GM23248 (cell line): ENCODE data around the gene MON1A. TPM values are rescaled to one million over a fixed set of nuclear protein-coding genes. Genes with fewer than 3 reads are reported as not detected.
A peak's percentile ranks its signal among the peaks of the same experiment; 100 is the strongest.

Source experiments
- DNase-seq: peaks from one replicate; pipeline ENCODE4 v3.0.0-alpha.2; 2015
- H2AFZ ChIP-seq: fragments of 200-600 bp; sonication (generic); 2 replicates; pipeline ENCODE4 v1.6.1; 2016; ENCODE audit warnings: antibody characterized with exemption
- H3F3A ChIP-seq: fragments of 200-600 bp; sonication (generic); 2 replicates; pipeline ENCODE4 v1.6.1; 2016; ENCODE audit warnings: mild to moderate bottlenecking, antibody characterized with exemption, mixed run types; ENCODE audit not compliant: insufficient read depth
- H3K27ac ChIP-seq: fragments of 200-600 bp; sonication (generic); 2 replicates; pipeline ENCODE4 v1.5.1; 2016; ENCODE audit warnings: mild to moderate bottlenecking
- H3K27me3 ChIP-seq: fragments of 200-600 bp; sonication (generic); replicated peaks from 2 replicates; pipeline ENCODE4 v1.6.1; 2016; ENCODE audit warnings: mild to moderate bottlenecking; ENCODE audit not compliant: insufficient read depth
- H3K36me3 ChIP-seq: fragments of 200-600 bp; sonication (generic); 2 replicates; pipeline ENCODE4 v1.6.1; 2016; ENCODE audit warnings: low read depth, mild to moderate bottlenecking
- H3K4me1 ChIP-seq: fragments of 200-600 bp; sonication (generic); 2 replicates; pipeline ENCODE4 v1.6.1; 2016; ENCODE audit warnings: mild to moderate bottlenecking; ENCODE audit not compliant: insufficient read depth
- H3K4me2 ChIP-seq: fragments of 200-600 bp; sonication (generic); one replicate; pipeline ENCODE4 v1.6.1; 2016; ENCODE audit warnings: mild to moderate bottlenecking; ENCODE audit not compliant: unreplicated experiment
- H3K4me3 ChIP-seq: fragments of 200-600 bp; sonication (generic); 2 replicates; pipeline ENCODE4 v1.5.1; 2016; ENCODE audit warnings: mild to moderate bottlenecking
- H3K79me2 ChIP-seq: fragments of 200-600 bp; sonication (generic); 2 replicates; pipeline ENCODE4 v1.6.1; 2016; ENCODE audit warnings: mild to moderate bottlenecking; ENCODE audit not compliant: insufficient read depth
- H3K9ac ChIP-seq: fragments of 200-600 bp; sonication (generic); 2 replicates; pipeline ENCODE4 v1.6.1; 2016; ENCODE audit warnings: mild to moderate bottlenecking
- H3K9me2 ChIP-seq: fragments of 200-600 bp; sonication (generic); 2 replicates; pipeline ENCODE4 v1.6.1; 2016; ENCODE audit warnings: mixed run types, mild to moderate bottlenecking, moderate library complexity; ENCODE audit not compliant: insufficient read depth
- H3K9me3 ChIP-seq: fragments of 200-600 bp; sonication (generic); one replicate; pipeline ENCODE4 v1.6.1; 2017; ENCODE audit warnings: low read depth
- H4K20me1 ChIP-seq: fragments of 200-600 bp; sonication (generic); 2 replicates; pipeline ENCODE4 v1.6.0; 2016; ENCODE audit not compliant: insufficient read depth
- EZH2 ChIP-seq: fragments of 200-600 bp; sonication (generic); IDR thresholded peaks from 2 replicates; pipeline ENCODE4 v1.6.1; 2018; ENCODE audit warnings: antibody characterized with exemption, mild to moderate bottlenecking; ENCODE audit not compliant: insufficient read depth, poor library complexity, severe bottlenecking
- EZH2phosphoT487 ChIP-seq: fragments of 200-600 bp; sonication (generic); IDR thresholded peaks from 2 replicates; pipeline ENCODE4 v1.6.1; 2018; ENCODE audit warnings: antibody characterized with exemption, moderate library complexity, mild to moderate bottlenecking, low read depth; ENCODE audit not compliant: insufficient read depth
- WGBS, 2 experiments: methylation state at CpG; one replicate each; pipeline ENCODE4 v1.1.6; 2015 to 2017; ENCODE audit warnings: low lambda C conversion rate in 2 of 2, low coverage in 1 of 2; ENCODE audit errors: missing lambda C conversion rate in 2 of 2; 5-methylcytosine and 5-hydroxymethylcytosine counted together
- in situ Hi-C: fragments of 300-500 bp; cut with MboI; formaldehyde crosslinking; loops from 2 replicates; pipeline ENCODE4 v1.15.0; 2020
- polyA plus RNA-seq: library from polyadenylated mRNA; unstranded; fragments of >200 nt; fragmentation: Nextera tagmentation; extraction: Ambion mirVana; gene quantifications from 2 replicates; pipeline ENCODE4 v1.2.1, GENCODE V29; 2016
- total RNA-seq: library from RNA; depleted of rRNA; stranded (reverse); fragments of >200 nt; shearing (Covaris generic); gene quantifications from 2 replicates; pipeline ENCODE4 v1.2.3, GENCODE V29; 2014

MON1A gene
- total and polyA plus RNA-seq, 2 experiments from 2014 or later, result 13.6 to 15.0 TPM

DNA sequence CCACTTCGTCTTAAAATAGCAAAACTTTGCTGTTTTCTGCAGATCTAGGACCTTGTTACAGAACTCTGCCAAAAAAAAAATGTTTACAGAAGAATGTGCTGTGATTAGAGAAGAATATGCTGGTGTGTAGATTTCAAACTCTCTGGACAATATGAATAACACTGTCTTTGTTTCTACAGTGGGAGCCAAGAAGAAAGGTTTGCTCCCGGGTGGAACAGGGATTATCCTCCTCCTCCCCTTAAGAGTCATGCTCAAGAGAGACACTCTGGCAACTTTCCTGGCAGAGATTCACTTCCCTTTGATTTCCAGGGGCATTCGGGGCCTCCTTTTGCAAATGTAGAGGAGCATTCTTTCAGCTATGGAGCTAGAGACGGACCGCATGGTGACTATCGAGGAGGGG lies 37.7 kb upstream of the MON1A start:
- 76 to 80% methylated on average over 6 of the region's 6 CpGs for WGBS, 2 experiments
- Histone ChIP-seq H3K9ac (no peak overlapping the region), H4K20me1 (no peaks in the 10 kb centered on the region; the same call in 1 of the 2 replicates), H3K27ac (no peak overlapping the region), H2AFZ (no peak overlapping the region), H3K4me3 (no peak overlapping the region), H3K4me1 (peaks cover 10% of the 10 kb centered on the region; the same call in 1 of the 2 replicates), H3K79me2 (peaks cover 88% of the 10 kb centered on the region), H3K36me3 (peaks cover 20% of the 10 kb centered on the region), H3F3A (peaks cover 12% of the 10 kb centered on the region; the same call in 1 of the 2 replicates), H3K9me2 (no peaks in the 10 kb centered on the region), H3K27me3 (no peaks in the 10 kb centered on the region), H3K4me2 (no peak overlapping the region), H3K9me3 (no peaks in the 10 kb centered on the region)
- DNase-seq, result peak; percentile 21
- in situ Hi-C loops, result no loop called here
- TF ChIP-seq EZH2, result no peak

- Histone ChIP-seq H3K9me3 (no peaks in the 10 kb centered on the region), H3K27ac (no peak overlapping the region), H3K27me3 (no peaks in the 10 kb centered on the region), H3F3A (peaks cover 3% of the 10 kb centered on the region; the same call in 1 of the 2 replicates), H3K4me3 (no peak overlapping the region), H4K20me1 (no peaks in the 10 kb centered on the region; the same call in 1 of the 2 replicates), H3K79me2 (peaks cover 97% of the 10 kb centered on the region), H3K9ac (no peak overlapping the region), H3K4me1 (peaks cover under 1% of the 10 kb centered on the region; the same call in 1 of the 2 replicates), H3K4me2 (no peak overlapping the region), H2AFZ (no peak overlapping the region), H3K36me3 (peaks cover 21% of the 10 kb centered on the region), H3K9me2 (no peaks in the 10 kb centered on the region)
- DNase-seq, result no peak
- TF ChIP-seq EZH2, result no peak
- in situ Hi-C loops, result no loop called here
- WGBS, 2 experiments, result 78 to 95% methylated on average over 1 of the region's 1 CpG
These were observed 36.8 kb upstream of the MON1A start for GRCh38 chr3:49966233-49966942.

DNA sequence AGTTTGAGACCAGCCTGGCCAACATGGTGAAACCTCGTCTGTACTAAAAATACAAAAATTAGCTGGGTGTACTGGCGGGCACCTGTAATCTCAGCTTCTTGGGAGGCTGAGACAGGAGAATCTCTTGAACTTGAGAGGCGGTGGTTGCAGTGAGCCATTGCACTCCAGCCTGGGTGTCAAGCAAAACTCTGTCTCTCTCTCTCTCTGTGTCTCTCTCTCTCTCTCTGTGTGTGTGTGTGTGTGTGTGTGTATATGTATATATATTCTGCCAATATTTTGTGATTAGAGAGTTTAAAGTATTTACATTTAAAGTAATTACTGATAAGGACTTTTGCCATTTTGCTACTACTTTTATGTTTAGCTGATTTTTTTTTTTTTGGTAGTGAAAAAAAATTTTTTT lies 26.0 kb upstream of the MON1A start:
- H3K79me2 ChIP-seq, result peaks cover 100% of the 10 kb centered on the region
- no peak overlapping the region for H3K27ac ChIP-seq
- H3K9me2 ChIP-seq, result no peaks in the 10 kb centered on the region
- no peak overlapping the region for H3K4me3 ChIP-seq
- no peak for TF ChIP-seq EZH2phosphoT487
- TF ChIP-seq EZH2, result no peak
- no peaks in the 10 kb centered on the region; the same call in 1 of the 2 replicates for H3F3A ChIP-seq
- no peaks in the 10 kb centered on the region for H3K9me3 ChIP-seq
- in situ Hi-C loops, result no loop called here
- H3K4me2 ChIP-seq, result no peak overlapping the region
- no peak for DNase-seq
- no peaks in the 10 kb centered on the region for H3K36me3 ChIP-seq
- peaks cover 3% of the 10 kb centered on the region; the same call in 1 of the 2 replicates for H4K20me1 ChIP-seq
- no peak overlapping the region for H2AFZ ChIP-seq
- no peak overlapping the region for H3K9ac ChIP-seq
- peaks cover 10% of the 10 kb centered on the region; the same call in 1 of the 2 replicates for H3K4me1 ChIP-seq
- H3K27me3 ChIP-seq, result no peaks in the 10 kb centered on the region
- WGBS, 2 experiments, result 80 to 86% methylated on average over 2 to 3 of the region's 3 CpGs

GRCh38 chr3:49952924-49953323 lies 23.3 kb upstream of the MON1A start:
- H3K9me3 ChIP-seq, result no peaks in the 10 kb centered on the region
- H3K79me2 ChIP-seq, result peaks cover 100% of the 10 kb centered on the region
- peaks cover 15% of the 10 kb centered on the region for H3K4me1 ChIP-seq
- in situ Hi-C loops, result no loop called here
- no peak overlapping the region for H2AFZ ChIP-seq
- TF ChIP-seq EZH2, result no peak
- TF ChIP-seq EZH2phosphoT487, result no peak
- 94 to 96% methylated on average over 6 of the region's 6 CpGs for WGBS, 2 experiments
- H3K9me2 ChIP-seq, result no peaks in the 10 kb centered on the region
- H3K27me3 ChIP-seq, result no peaks in the 10 kb centered on the region
- H3K9ac ChIP-seq, result no peak overlapping the region
- H4K20me1 ChIP-seq, result peaks cover 8% of the 10 kb centered on the region; the same call in 1 of the 2 replicates
- H3F3A ChIP-seq, result peaks cover 8% of the 10 kb centered on the region
- no peak for DNase-seq
- no peak overlapping the region for H3K27ac ChIP-seq
- H3K4me2 ChIP-seq, result no peak overlapping the region
- H3K36me3 ChIP-seq, result no peaks in the 10 kb centered on the region
- H3K4me3 ChIP-seq, result no peak overlapping the region

DNA sequence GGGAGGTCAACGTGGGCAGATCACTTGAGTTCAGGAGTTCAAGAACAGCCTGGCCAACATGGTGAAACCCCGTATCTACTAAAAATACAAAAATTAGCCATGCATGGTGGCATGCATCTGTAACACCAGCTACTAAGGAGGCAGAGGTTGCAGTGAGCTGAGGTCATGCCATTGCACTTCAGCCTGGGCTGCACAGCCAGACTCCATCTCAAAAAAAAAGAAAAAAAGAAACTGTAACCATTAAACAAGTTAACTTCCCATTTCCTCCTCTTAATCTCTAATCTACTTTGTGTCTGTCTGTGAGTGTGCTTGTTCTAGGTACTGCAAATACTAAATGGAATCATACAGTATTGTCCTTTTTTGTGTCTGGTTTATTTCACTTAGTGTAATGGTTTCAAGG lies 13.0 kb upstream of the MON1A start:
- Histone ChIP-seq H3K9ac (no peak overlapping the region), H2AFZ (no peak overlapping the region), H3K79me2 (peaks cover 73% of the 10 kb centered on the region), H3K4me2 (no peak overlapping the region), H3K9me2 (no peaks in the 10 kb centered on the region), H3F3A (peaks cover 12% of the 10 kb centered on the region; the same call in 1 of the 2 replicates), H3K27ac (no peak overlapping the region), H3K4me1 (peaks cover 8% of the 10 kb centered on the region), H3K27me3 (no peaks in the 10 kb centered on the region), H3K36me3 (no peaks in the 10 kb centered on the region), H3K4me3 (no peak overlapping the region), H4K20me1 (no peaks in the 10 kb centered on the region), H3K9me3 (no peaks in the 10 kb centered on the region)
- TF ChIP-seq EZH2phosphoT487, result no peak
- in situ Hi-C loops, result no loop called here
- 94 to 98% methylated on average over 2 of the region's 2 CpGs for WGBS, 2 experiments
- no peak for DNase-seq
